Heart right ventricle (tissue), 16 donors: ENCODE data around the gene POLR2E. TPM values are rescaled to one million over a fixed set of nuclear protein-coding genes. Genes with fewer than 3 reads are reported as not detected.
"Not testable (repeated sequence)": the region's sequence is repeated elsewhere in the genome, so short reads cannot be mapped to it uniquely, and the experiment has no call there.

Experiments used
- ATAC-seq, 8 donors: fragments of 200-7000 bp; cut with Tn5 transposase; one replicate each; pipeline ENCODE4 v1.9.1; 2020; ENCODE audit warnings: mild to moderate bottlenecking in 8 of 8, moderate library complexity in 8 of 8, moderate number of reproducible peaks in 1 of 8
- DNase-seq, 2 donors: peaks; one replicate each; pipeline ENCODE4 v3.0.0-alpha.2; 2020
- H3K27ac ChIP-seq, 10 donors: fragments of 200-600 bp; sonication (generic) in 2 of 10; one replicate each; pipeline versions ENCODE4 v1.5.0 to v1.8.0; 2020 to 2022; ENCODE audit warnings: mild to moderate bottlenecking in 3 of 10
- H3K27me3 ChIP-seq, 7 donors: fragments of 200-600 bp; one replicate each; pipeline ENCODE4 v1.8.0; 2021 to 2022; ENCODE audit warnings: mild to moderate bottlenecking in 2 of 7
- H3K36me3 ChIP-seq, 9 donors: fragments of 200-600 bp; sonication (generic) in 1 of 9; one replicate each; pipeline versions ENCODE4 v1.5.0 to v1.8.0; 2020 to 2022; ENCODE audit warnings: mild to moderate bottlenecking in 2 of 9
- H3K4me1 ChIP-seq, 9 donors: fragments of 200-600 bp; sonication (generic) in 1 of 9; one replicate each; pipeline versions ENCODE4 v1.5.0 to v1.8.0; 2020 to 2022; ENCODE audit warnings: mild to moderate bottlenecking in 4 of 9
- H3K4me3 ChIP-seq, 10 donors: fragments of 200-600 bp; sonication (generic) in 2 of 10; one replicate each; pipeline versions ENCODE4 v1.5.0 to v1.8.0; 2020 to 2022; ENCODE audit warnings: mild to moderate bottlenecking in 7 of 10, moderate library complexity in 2 of 10
- H3K9me3 ChIP-seq, 11 donors: fragments of 200-600 bp in 10 of 11; sonication (generic) in 2 of 11; one replicate each; pipeline versions ENCODE4 v1.5.0 to v1.8.0; 2013 to 2022; ENCODE audit warnings: mild to moderate bottlenecking in 2 of 11, control low read depth in 1 of 11, moderate library complexity in 1 of 11
- CTCF ChIP-seq, 9 donors: fragments of 200-600 bp; sonication (generic) in 2 of 9; IDR thresholded peaks; one replicate each; pipeline versions ENCODE4 v1.5.0 to v1.8.0; 2021 to 2022; ENCODE audit warnings: antibody characterized with exemption in 9 of 9, mild to moderate bottlenecking in 5 of 9, moderate library complexity in 1 of 9
- WGBS, 2 donors: extraction: QIAGEN DNeasy Blood & Tissue Kit; methylation state at CpG; one replicate each; pipeline ENCODE4 v1.1.7; 2013; ENCODE audit warnings: inconsistent platforms in 1 of 2; 5-methylcytosine and 5-hydroxymethylcytosine counted together
- intact Hi-C, 10 donors: fragments of 100-400 bp; cut with DNase I; formaldehyde crosslinking; loops; one replicate each; pipeline versions ENCODE4 v1.11.1 to v1.14.2; 2022
- polyA plus RNA-seq, 2 donors: library from polyadenylated mRNA; stranded (reverse); fragments of 200-250 nt; gene quantifications; one replicate each; pipeline ENCODE4 v1.2.3, GENCODE V29; 2013
- total RNA-seq, 10 donors: library from RNA; stranded (reverse); fragmentation: NEBNext Ultra II Directional in 3 of 10; extraction: Animal tissue kit (Norgen Biotek cat#: 25700) in 3 of 10; gene quantifications; one replicate each; pipeline versions ENCODE4 v1.2.1 to v1.2.4, GENCODE V29; 2021 to 2023
- donor health status: Arrhythmogenic right ventricular cardiomyopathy.
- donor health status: ischemic (EF 13 %, LVEDD 7.1; RV severe dilation, severe dysfunction).
- donor health status: healthy with polysubstance abuse.
- donor health status: DM: no; HTN: yes; CAD: no.
- donor health status: DM: no; HTN: no; CAD: no.
- donor health status: ischemic (EF 25% LVEDD 6.9; RV normal size, moderate dysfunction).
- donor health status: ischemic (EF 25% LVEDD 5.7; RV mildly dilated, moderate dysfunction).
- donor health status: healthy.
- donor health status: DM: yes; HTN: yes; CAD: no.
- donor health status: Ischemic cardiomyopathy.
- donor health status: ischemic (EF 35%, LVEDD 5.7; RV mildly dilated, moderate dysfunction).
- donor health status: nonischemic (EF 11% LVEDD 7.7; RV severe dilation, severe dysfunction).
- donor health status: DM: yes; HTN: yes; CAD: no.
- donor health status: PGD.
- donor health status: ischemic (EF 29% LVEDD 5.4; RV normal size, mild dysfunction).
- donor health status: nonischemic (EF 23%, LVEDD 6.1; RV moderate dilation, normal function).

The POLR2E gene
- total and polyA plus RNA-seq, 12 donors: 111 to 215 (median 134) TPM

DNA sequence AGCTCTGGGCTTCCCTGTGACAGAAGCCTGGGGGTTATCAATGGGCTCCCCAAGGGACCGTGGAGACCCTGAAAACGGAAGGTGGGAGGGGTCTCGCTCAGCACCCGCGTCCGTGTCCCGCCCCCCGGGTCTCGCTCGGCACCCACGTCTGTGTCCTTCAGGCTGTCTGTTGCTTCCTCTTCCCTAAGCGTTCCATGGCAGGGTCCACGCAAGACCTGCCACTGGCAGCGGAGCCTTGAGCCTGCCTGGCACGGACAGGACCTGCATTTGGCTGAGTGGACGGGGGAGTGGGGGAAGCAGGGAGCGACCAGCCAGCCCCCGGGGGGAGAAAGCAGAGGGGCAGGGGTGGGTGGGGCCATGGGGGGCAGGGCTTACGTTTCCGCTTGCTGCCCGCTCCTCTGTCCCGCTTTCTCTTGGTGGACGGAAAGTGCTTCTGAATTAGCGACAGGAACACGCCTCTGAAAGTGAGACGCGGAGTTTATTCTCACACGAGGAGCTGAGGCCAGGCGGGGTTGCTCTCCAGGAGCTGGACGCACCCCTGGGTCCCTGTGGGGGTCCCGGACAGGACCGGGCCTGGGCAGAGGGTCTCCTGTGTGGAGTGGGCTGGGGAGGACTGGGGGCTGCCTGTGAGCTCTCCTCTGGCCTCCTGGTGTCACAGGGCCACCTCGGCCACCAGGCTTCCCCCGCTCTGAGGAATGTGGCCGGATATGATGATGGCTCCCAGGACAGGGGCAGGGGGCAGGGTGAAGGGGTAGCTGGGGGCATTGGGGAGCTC is 20.7 kb upstream of the POLR2E start:
- WGBS, 2 donors: 91 to 92% methylated on average over 35 of the region's 35 CpGs
- ATAC-seq: no peak
- H3K27ac ChIP-seq: no peak overlapping the region
- peaks cover 9 to 99% (median 27%) of the 10 kb centered on the region in 9 donors for H3K36me3 ChIP-seq
- H3K4me3 ChIP-seq: no peak overlapping the region
- H3K9me3 ChIP-seq: no peaks in the 10 kb centered on the region
- intact Hi-C loops: no loop called here
- peaks cover 12 to 31% (median 19%) of the 10 kb centered on the region in 9 donors for H3K4me1 ChIP-seq
- no peaks in the 10 kb centered on the region for H3K27me3 ChIP-seq
- DNase-seq: no peak
- no peak for TF ChIP-seq CTCF (IDR thresholded peaks at IDR 0.05)

DNA sequence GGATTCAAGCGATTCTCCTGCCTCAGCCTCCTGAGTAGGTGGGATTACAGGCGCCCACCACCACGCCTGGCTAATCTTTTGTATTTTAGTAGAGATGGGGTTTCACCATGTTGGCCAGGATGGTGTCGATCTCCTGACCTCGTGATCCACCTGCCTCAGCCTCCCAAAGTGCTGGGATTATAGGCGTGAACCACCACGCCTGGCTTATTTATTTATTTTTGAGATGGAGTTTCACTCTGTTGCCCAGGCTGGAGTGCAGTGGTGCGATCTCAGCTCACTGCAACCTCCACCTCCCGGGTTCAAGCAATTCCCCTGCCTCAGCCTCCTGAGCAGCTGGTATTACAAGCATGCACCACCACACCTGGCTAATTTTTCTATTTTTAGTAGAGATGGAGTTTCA is 19.6 kb upstream of the POLR2E start:
- Histone ChIP-seq H3K36me3 (peaks cover 0 to 99% (median 24%) of the 10 kb centered on the region in 9 donors), H3K4me1 (peaks cover 12 to 31% (median 19%) of the 10 kb centered on the region in 9 donors)
- DNase-seq, H3K27me3 ChIP-seq, ATAC-seq, H3K27ac ChIP-seq, H3K4me3 ChIP-seq, H3K9me3 ChIP-seq: not testable (repeated sequence)
- intact Hi-C loops: loop anchor here in 9 of 10 donors (5.0 kb wide), 2 partner anchors 58 to 78 kb away; partner anchors contain the start of gene SBNO2 (in 1 of the 9)
- WGBS, 2 donors: 95 to 97% methylated on average over 9 of the region's 9 CpGs

DNA sequence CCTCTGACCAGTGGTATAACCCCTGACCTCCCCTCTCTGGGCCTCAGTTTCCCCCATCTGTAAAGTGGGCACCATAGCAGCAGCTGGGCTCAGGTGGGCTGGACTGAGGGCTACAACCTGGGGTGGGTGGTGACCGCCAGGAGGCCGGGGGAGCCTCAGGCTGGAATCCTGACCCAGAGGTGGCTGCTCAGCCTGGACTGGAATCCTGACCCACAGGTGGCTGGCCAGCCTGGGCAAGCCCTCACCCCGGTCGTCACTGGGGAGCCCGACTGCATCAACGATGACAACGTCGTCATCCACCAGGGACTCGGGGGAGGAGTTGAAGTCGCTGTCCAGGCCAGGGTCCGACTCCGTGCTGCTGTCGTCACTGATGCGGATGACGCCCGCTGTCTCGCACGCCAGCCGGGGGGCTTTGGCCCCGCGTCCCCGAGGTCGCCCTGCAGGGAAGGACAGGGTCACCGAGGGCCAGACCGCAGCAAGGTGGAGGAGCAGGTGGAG is 18.9 kb upstream of the POLR2E start:
- TF ChIP-seq CTCF (IDR thresholded peaks at IDR 0.05): no peak
- 93% methylated on average over 25 of the region's 25 CpGs for WGBS, 2 donors
- intact Hi-C loops: loop anchor here in 9 of 10 donors (1.0 to 5.0 kb wide), 3 partner anchors 58 to 126 kb away; partner anchors contain the start of gene SBNO2 (in 1 of the 9)
- Histone ChIP-seq H3K9me3 (no peaks in the 10 kb centered on the region), H3K27me3 (no peaks in the 10 kb centered on the region), H3K4me1 (peaks cover 12 to 31% (median 19%) of the 10 kb centered on the region in 9 donors), H3K4me3 (peak overlapping the region in 1 of 10 donors; percentile 40), H3K36me3 (peaks cover 0 to 99% (median 22%) of the 10 kb centered on the region in 9 donors), H3K27ac (peak overlapping the region in 9 of 10 donors; percentile 40 to 79 (median 71))
- ATAC-seq (peak in 2 of 8 donors; percentile 0), DNase-seq (no peak)

DNA sequence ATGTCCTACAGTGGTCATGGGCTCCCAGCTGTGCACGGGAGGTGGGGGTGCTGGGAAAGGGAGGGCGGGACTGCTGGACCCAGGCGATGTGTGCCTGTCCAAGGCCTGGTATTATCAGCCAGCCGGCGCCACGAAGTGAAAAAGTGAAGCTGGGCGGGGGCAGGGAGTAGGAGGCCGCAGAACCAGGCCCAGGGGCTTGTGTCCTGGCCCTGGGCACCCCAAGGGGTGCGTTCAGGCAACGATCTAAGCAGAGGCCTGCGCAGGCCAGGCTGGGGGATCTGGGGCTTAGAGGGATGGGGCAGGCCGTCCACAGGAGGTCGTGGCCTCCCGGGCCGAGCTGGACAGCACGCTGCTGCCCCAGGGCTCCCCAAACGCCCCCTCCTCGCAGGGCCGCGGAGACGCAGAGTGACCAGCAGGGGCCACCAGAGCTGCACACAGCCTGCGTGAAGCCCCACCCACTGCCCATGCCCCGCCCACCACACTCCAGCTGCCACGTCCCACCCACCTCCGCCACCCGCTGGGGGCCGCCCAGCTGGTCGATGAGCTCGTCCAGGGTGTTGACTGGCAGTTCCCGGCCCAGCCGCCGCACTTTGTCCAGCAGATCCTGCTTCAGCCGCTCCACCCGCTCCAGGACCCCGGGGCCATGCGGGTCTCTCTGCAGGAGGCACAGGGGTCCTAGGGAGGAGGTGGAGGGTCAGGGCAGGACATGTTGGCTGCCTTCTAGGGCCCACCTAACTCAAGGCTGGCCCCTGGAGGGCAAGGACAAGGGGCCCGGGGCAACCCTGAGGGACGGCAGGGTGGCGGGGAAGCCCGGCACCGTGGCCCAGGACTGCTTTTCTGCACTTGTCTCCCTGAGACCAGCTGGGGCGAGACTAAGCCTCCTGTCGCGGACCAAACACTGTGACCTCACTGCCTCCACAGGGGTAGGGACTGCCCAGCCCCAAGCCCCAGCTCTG is 18.1 kb upstream of the POLR2E start:
- peaks cover 0 to 99% (median 28%) of the 10 kb centered on the region in 9 donors for H3K36me3 ChIP-seq
- WGBS, 2 donors: 23 to 24% methylated on average over 43 to 44 of the region's 44 CpGs
- ATAC-seq: peak; percentile 87 to 95 (median 93)

More for the DNA sequence above, 18.1 kb upstream of the POLR2E start:
- peak in 8 of 9 donors; percentile 88 to 100 (median 96) for TF ChIP-seq CTCF (IDR thresholded peaks at IDR 0.05)
- peak overlapping the region in 6 of 10 donors; percentile 9 to 40 (median 21) for H3K4me3 ChIP-seq
- peaks cover 12 to 31% (median 19%) of the 10 kb centered on the region in 9 donors for H3K4me1 ChIP-seq
- no peaks in the 10 kb centered on the region for H3K9me3 ChIP-seq
- no peaks in the 10 kb centered on the region for H3K27me3 ChIP-seq
- DNase-seq: peak; percentile 97 to 98
- peak overlapping the region in 9 of 10 donors; percentile 40 to 79 (median 71) for H3K27ac ChIP-seq
- intact Hi-C loops: loop anchor here in 9 of 10 donors (1.0 to 5.0 kb wide), 3 partner anchors 59 to 127 kb away; partner anchors contain the start of gene SBNO2 (in 1 of the 9)
